HepG2 (cell line): ENCODE results near the gene HES7. TPM values are rescaled to one million over a fixed set of nuclear protein-coding genes. Genes with fewer than 3 reads are reported as not detected.

Source experiments
- ATAC-seq: fragments of 200-7000 bp; cut with Tn5 transposase; 3 replicates; pipeline ENCODE4 v1.9.1; 2020; ENCODE audit warnings: mild to moderate bottlenecking, moderate library complexity
- BruUV-seq: library from RNA; stranded (reverse); fragments of 400-500 nt; replicated peaks from 2 replicates; lab custom pipeline; 2021; lab: Mats Ljungman, UMichigan
- CTCF ChIA-PET: fragments of 300-600 bp; formaldehyde crosslinking; extraction: SDS; loops from one replicate; lab custom pipeline; 2021; ENCODE audit warnings: low total read pairs, inconsistent platforms, low intra/inter-chr PET ratio; lab: Yijun Ruan, JAX
- POLR2A ChIA-PET: fragments of 350-600 bp; sonication (Branson Sonifier 250); formaldehyde crosslinking; loops from one replicate; lab custom pipeline; 2020; ENCODE audit warnings: antibody characterized with exemption, inconsistent platforms; lab: Yijun Ruan, JAX
- DNase-seq: peaks from one replicate; pipeline ENCODE4 v3.0.0-alpha.2; 2015; ENCODE audit warnings: low spot score
- FAIRE-seq: peaks from 3 replicates; lab custom pipeline; 2011; peaks lifted over from hg19 to GRCh38; lab: Jason Lieb, UNC
- H2AFZ ChIP-seq: one replicate; pipeline ENCODE4 v1.6.1; 2011; ENCODE audit warnings: low read length, inconsistent platforms
- H3K27ac ChIP-seq: fragments of 300-600 bp; 3 replicates; pipeline ENCODE4 v1.8.0; 2011; ENCODE audit warnings: mixed run types, mild to moderate bottlenecking, mixed read lengths, low read length, inconsistent platforms; ENCODE audit not compliant: insufficient read depth; ENCODE audit errors: extremely low read length
- H3K27me3 ChIP-seq, 2 experiments: fragments of 200-600 bp in 1 of 2; 2 replicates in 1 of 2; 3 replicates in 1 of 2; pipeline versions ENCODE4 v1.6.0 to v1.8.0; 2011; ENCODE audit warnings: low read length in 2 of 2, mild to moderate bottlenecking in 2 of 2, moderate library complexity in 2 of 2, inconsistent platforms in 1 of 2; ENCODE audit not compliant: insufficient read depth in 2 of 2, control insufficient read depth in 1 of 2
- H3K36me3 ChIP-seq, 2 experiments: fragments of 200-600 bp in 1 of 2; replicated peaks in 1 of 2; 2 replicates in 1 of 2; 3 replicates in 1 of 2; pipeline versions ENCODE4 v1.5.1 to v1.8.0; 2011; ENCODE audit warnings: low read length in 2 of 2, inconsistent platforms in 1 of 2; ENCODE audit not compliant: insufficient read depth in 2 of 2, control insufficient read depth in 1 of 2
- H3K4me1 ChIP-seq: 2 replicates; pipeline ENCODE4 v1.5.1; 2012; ENCODE audit warnings: low read length, inconsistent platforms; ENCODE audit not compliant: insufficient read depth
- H3K4me2 ChIP-seq: 2 replicates; pipeline ENCODE4 v1.6.0; 2011; ENCODE audit warnings: low read depth, low read length, inconsistent platforms
- H3K4me3 ChIP-seq, 3 experiments: fragments of 200-600 bp in 1 of 3; sonication (generic), shearing (Covaris generic) in 1 of 3; replicated peaks in 1 of 3; 2 replicates each; pipeline ENCODE4 v1.5.1; 2011 to 2016; ENCODE audit warnings: low read length in 3 of 3, inconsistent platforms in 2 of 3, low read depth in 2 of 3, mild to moderate bottlenecking in 2 of 3, control low read depth in 1 of 3, mixed read lengths in 1 of 3; ENCODE audit not compliant: insufficient read depth in 1 of 3
- H3K79me2 ChIP-seq: one replicate; pipeline ENCODE4 v1.6.1; 2011; ENCODE audit warnings: low read length, inconsistent platforms; ENCODE audit not compliant: insufficient read depth
- H3K9ac ChIP-seq: 2 replicates; pipeline ENCODE4 v1.6.0; 2011; ENCODE audit warnings: mild to moderate bottlenecking, low read depth, low read length, inconsistent platforms; ENCODE audit not compliant: insufficient read depth
- H3K9me3 ChIP-seq: 2 replicates; pipeline ENCODE4 v1.5.1; 2012; ENCODE audit warnings: mild to moderate bottlenecking, low read length
- H4K20me1 ChIP-seq: 2 replicates; pipeline ENCODE4 v1.6.0; 2011; ENCODE audit warnings: inconsistent platforms, mild to moderate bottlenecking, low read length, moderate library complexity; ENCODE audit not compliant: insufficient read depth
- PRDM15 ChIP-seq: sonication (generic); formaldehyde crosslinking; IDR thresholded peaks from 2 replicates; pipeline ENCODE4 v1.4.0; 2020; ENCODE audit warnings: missing genetic modification reagents
- SMYD3 ChIP-seq: sonication (generic); formaldehyde crosslinking; IDR thresholded peaks from 2 replicates; pipeline ENCODE4 v1.8.1; 2023; ENCODE audit warnings: mild to moderate bottlenecking, missing genetic modification reagents
- ZNF138 ChIP-seq: sonication (generic); formaldehyde crosslinking; IDR thresholded peaks from 2 replicates; pipeline ENCODE4 v1.5.0; 2020; ENCODE audit warnings: mild to moderate bottlenecking, low read depth, missing genetic modification reagents
- ZNF33A ChIP-seq: sonication (generic); formaldehyde crosslinking; IDR thresholded peaks from 2 replicates; pipeline ENCODE4 v1.5.1; 2020; ENCODE audit warnings: missing genetic modification reagents, mild to moderate bottlenecking, moderate library complexity, borderline replicate concordance
- ZNF546 ChIP-seq: sonication (generic); formaldehyde crosslinking; conservative IDR thresholded peaks from 2 replicates; pipeline ENCODE4 v1.8.1; 2023; ENCODE audit warnings: mild to moderate bottlenecking, missing genetic modification reagents
- WGBS: methylation state at CpG from one replicate; pipeline ENCODE4 v1.1.6; 2017; ENCODE audit warnings: low lambda C conversion rate; 5-methylcytosine and 5-hydroxymethylcytosine counted together
- in situ Hi-C: cut with HindIII; loops from 2 replicates; pipeline ENCODE4 v1.10.0; 2017; ENCODE audit warnings: low pct_unique_long_range_greater_than_20kb; ENCODE audit not compliant: extremely low pct_ligation_motif_present
- intact Hi-C: fragments of 100-400 bp; cut with micrococcal nuclease; formaldehyde crosslinking; loops from one replicate; pipeline ENCODE4 v1.10.0; 2022; ENCODE audit not compliant: unreplicated experiment
- polyA plus RNA-seq, 8 experiments: library from polyadenylated mRNA; depleted of rRNA in 3 of 8; stranded (reverse) in 7 of 8; unstranded in 1 of 8; fragments of >200 nt; fragmentation: Illumina TruSeq in 4 of 8; extraction: Trizol in 4 of 8; gene quantifications; 2 replicates each; pipeline versions ENCODE4 v1.2.1 to v1.2.3, GENCODE V29; 2011 to 2016; ENCODE audit warnings: low read depth in 4 of 8, missing spikeins in 1 of 8, mixed read lengths in 1 of 8; ENCODE audit not compliant: insufficient read depth in 1 of 8
- total RNA-seq, 5 experiments: library from RNA; depleted of rRNA; stranded (reverse); fragments of >200 nt; fragmentation: Illumina TruSeq; extraction: Trizol; gene quantifications; 2 replicates each; pipeline ENCODE4 v1.2.3, GENCODE V29; 2016; ENCODE audit warnings: low read depth in 1 of 5

HES7 gene
- total and polyA plus RNA-seq, 2 of the 13 experiments (the other 11 are each of a cell fraction or from before 2014, with no cell fraction given): not detected

GRCh38 chr17:8138374-8138671 lies 14.4 kb upstream of the HES7 start:
- no peak; the same call in 2 of the 3 replicates for ATAC-seq

More at GRCh38 chr17:8138374-8138671, 14.4 kb upstream of the HES7 start:
- TF ChIP-seq ZNF138 (CRISPR knock-in tag) (no peak), SMYD3 (0 out of 2 replicates have a peak, but pooled peaks have one; percentile 2), ZNF33A (CRISPR knock-in tag) (0 out of 2 replicates have a peak, but pooled peaks have one; percentile 21), ZNF546 (CRISPR knock-in tag) (no peak), PRDM15 (CRISPR knock-in tag) (no peak)
- no peak for FAIRE-seq
- 0 out of 2 replicates have a peak, but pooled peaks cover 3% of the 10 kb centered on the region for H4K20me1 ChIP-seq
- 2% methylated on average over 7 of the region's 7 CpGs for WGBS
- peak overlapping the region; percentile 95 for H3K4me2 ChIP-seq
- peak overlapping the region; percentile 58 for H2AFZ ChIP-seq
- ChIA-PET POLR2A (interaction anchor here (1.5 to 2.7 kb wide), 3 partner anchors 18 to 54 kb away, joined by 4 to 15 read pairs (median 11); no protein-coding TSS in a partner anchor), CTCF (interaction anchor here (0.6 to 2.4 kb wide), 8 partner anchors 18 to 394 kb away, joined by 3 to 28 read pairs (median 4); partner anchors contain the start of gene VAMP2)
- H3K9ac ChIP-seq: peak overlapping the region; percentile 45; the same call in 1 of the 2 replicates
- H3K4me1 ChIP-seq: peaks cover 41% of the 10 kb centered on the region
- H3K9me3 ChIP-seq: no peaks in the 10 kb centered on the region
- no peak overlapping the region for H3K27ac ChIP-seq
- no peak for DNase-seq
- peak overlapping the region; percentile 46 to 79 (median 56) for H3K4me3 ChIP-seq
- no peaks in the 10 kb centered on the region for H3K79me2 ChIP-seq
- H3K36me3 ChIP-seq: peaks cover 1 to 4% of the 10 kb centered on the region in 2 experiments; a peak in 1 of 5 replicates
- in situ Hi-C loops (no loop called here), intact Hi-C loops (loop anchor here (2.0 to 5.0 kb wide), 3 partner anchors 14 to 49 kb away; partner anchors contain the start of gene HES7)
- BruUV-seq: no TSS peak
- H3K27me3 ChIP-seq: no peaks in the 10 kb centered on the region; a peak in 1 of 5 replicates
